Neural cell (in vitro differentiated cells): ENCODE data around the gene TMEM183A.

Experiments
- CTCF ChIP-seq: fragments of 450-650 bp; IDR thresholded peaks from 2 replicates; pipeline ENCODE4 v1.5.1; 2014; ENCODE audit warnings: antibody characterized with exemption, mild to moderate bottlenecking, moderate library complexity; ENCODE audit not compliant: poor library complexity, severe bottlenecking
- EP300 ChIP-seq: fragments of 450-650 bp; conservative IDR thresholded peaks from 2 replicates; pipeline ENCODE4 v1.6.1; 2014; ENCODE audit warnings: antibody characterized with exemption, mild to moderate bottlenecking, moderate library complexity; ENCODE audit not compliant: poor library complexity, severe bottlenecking
- EZH2 ChIP-seq: fragments of 200-600, 300-800 bp; shearing (Covaris generic), sonication (generic); IDR thresholded peaks from 2 replicates; pipeline ENCODE4 v1.6.1; 2014; ENCODE audit warnings: antibody characterized with exemption, low read length, borderline replicate concordance, mild to moderate bottlenecking; ENCODE audit not compliant: insufficient read depth, poor library complexity, severe bottlenecking

GRCh38 chr1:203017692-203018091 is 10.5 kb downstream of the TMEM183A start:
- TF ChIP-seq CTCF, result no peak
- TF ChIP-seq EP300, result no peak
- TF ChIP-seq EZH2, result no peak
